HEK293 (cell line): ENCODE results near the gene LRRC51.

ENCODE experiments used
- CTCF ChIA-PET: fragments of 350-600 bp; formaldehyde crosslinking; extraction: SDS; loops from one replicate; lab custom pipeline; 2021; ENCODE audit warnings: antibody characterized with exemption; lab: Yijun Ruan, JAX
- POLR2A ChIA-PET: fragments of 300-600 bp; formaldehyde crosslinking; extraction: SDS; loops from one replicate; lab custom pipeline; 2020; ENCODE audit warnings: antibody characterized with exemption, inconsistent platforms; lab: Yijun Ruan, JAX
- H3K27ac ChIP-seq: fragments of 200-500 bp; sonication (Bioruptor generic); 2 replicates; pipeline ENCODE4 v1.5.1; 2014; ENCODE audit warnings: low read depth, low read length, control low read depth, inconsistent platforms; ENCODE audit errors: extremely low read depth
- H3K36me3 ChIP-seq, 2 experiments: fragments of 200-500 bp in 1 of 2; sonication (Bioruptor generic) in 1 of 2; 1 replicate in 1 of 2; 2 replicates in 1 of 2; pipeline ENCODE4 v1.5.1; 2014 to 2017; ENCODE audit warnings: inconsistent platforms in 2 of 2, low read length in 2 of 2; ENCODE audit not compliant: control insufficient read depth in 2 of 2, insufficient read depth in 1 of 2
- H3K4me1 ChIP-seq: fragments of 200-500 bp; sonication (Bioruptor generic); 2 replicates; pipeline ENCODE4 v1.5.1; 2014; ENCODE audit warnings: mild to moderate bottlenecking, low read length, inconsistent platforms; ENCODE audit not compliant: control insufficient read depth, insufficient read depth
- H3K4me3 ChIP-seq: 2 replicates; pipeline ENCODE4 v1.5.1; 2011; ENCODE audit warnings: low read depth, mild to moderate bottlenecking, control low read depth, low read length, moderate library complexity
- H3K9me3 ChIP-seq: fragments of 200-500 bp; sonication (Bioruptor generic); 2 replicates; pipeline ENCODE4 v1.5.1; 2014; ENCODE audit warnings: low read depth, low read length, inconsistent platforms; ENCODE audit not compliant: control insufficient read depth, insufficient read depth
- EGR2 ChIP-seq: fragments of 450-650 bp; formaldehyde crosslinking; IDR thresholded peaks from 2 replicates; pipeline ENCODE4 v1.5.1; 2016; ENCODE audit warnings: low read depth, missing biosample characterization, missing genetic modification characterization
- HIC1 ChIP-seq: fragments of 450-650 bp; formaldehyde crosslinking; IDR thresholded peaks from 2 replicates; pipeline ENCODE4 v1.5.1; 2016; ENCODE audit warnings: missing biosample characterization, missing genetic modification characterization
- KLF8 ChIP-seq: fragments of 450-650 bp; formaldehyde crosslinking; IDR thresholded peaks from 2 replicates; pipeline ENCODE4 v1.5.1; 2016; ENCODE audit warnings: missing biosample characterization, missing genetic modification characterization
- PRDM10 ChIP-seq: fragments of 450-650 bp; formaldehyde crosslinking; IDR thresholded peaks from 2 replicates; pipeline ENCODE4 v1.5.1; 2016; ENCODE audit warnings: missing biosample characterization, missing genetic modification characterization
- ZBTB6 ChIP-seq: fragments of 450-650 bp; formaldehyde crosslinking; IDR thresholded peaks from 2 replicates; pipeline ENCODE4 v1.5.1; 2017; ENCODE audit warnings: missing biosample characterization, missing genetic modification characterization
- ZBTB7A ChIP-seq: fragments of 450-650 bp; formaldehyde crosslinking; IDR thresholded peaks from 2 replicates; pipeline ENCODE4 v1.5.1; 2016; ENCODE audit warnings: low read depth, missing biosample characterization, missing genetic modification characterization
- ZFHX2 ChIP-seq: fragments of 450-650 bp; formaldehyde crosslinking; conservative IDR thresholded peaks from 2 replicates; pipeline ENCODE4 v1.5.1; 2016; ENCODE audit warnings: missing biosample characterization, missing genetic modification characterization
- ZNF16 ChIP-seq: fragments of 450-650 bp; formaldehyde crosslinking; IDR thresholded peaks from 2 replicates; pipeline ENCODE4 v1.5.1; 2016; ENCODE audit warnings: low read depth, missing biosample characterization, missing genetic modification characterization
- ZNF169 ChIP-seq: fragments of 450-650 bp; formaldehyde crosslinking; IDR thresholded peaks from 2 replicates; pipeline ENCODE4 v1.5.1; 2016; ENCODE audit warnings: missing biosample characterization, missing genetic modification characterization
- ZNF175 ChIP-seq: fragments of 450-650 bp; formaldehyde crosslinking; IDR thresholded peaks from 2 replicates; pipeline ENCODE4 v1.5.1; 2016; ENCODE audit warnings: missing biosample characterization, missing genetic modification characterization
- ZNF214 ChIP-seq: fragments of 450-650 bp; formaldehyde crosslinking; IDR thresholded peaks from 2 replicates; pipeline ENCODE4 v1.5.1; 2017; ENCODE audit warnings: missing biosample characterization, mild to moderate bottlenecking, missing genetic modification characterization, borderline replicate concordance
- ZNF280C ChIP-seq: fragments of 450-650 bp; formaldehyde crosslinking; IDR thresholded peaks from 2 replicates; pipeline ENCODE4 v1.5.1; 2016; ENCODE audit warnings: missing biosample characterization, missing genetic modification characterization
- ZNF324 ChIP-seq: fragments of 450-650 bp; formaldehyde crosslinking; IDR thresholded peaks from 2 replicates; pipeline ENCODE4 v1.5.1; 2016; ENCODE audit warnings: missing biosample characterization, missing genetic modification characterization
- ZNF416 ChIP-seq: fragments of 450-650 bp; formaldehyde crosslinking; IDR thresholded peaks from 2 replicates; pipeline ENCODE4 v1.5.1; 2016; ENCODE audit warnings: missing biosample characterization, missing genetic modification characterization
- ZNF544 ChIP-seq: fragments of 450-650 bp; formaldehyde crosslinking; IDR thresholded peaks from 2 replicates; pipeline ENCODE4 v1.5.0; 2017; ENCODE audit warnings: missing biosample characterization, missing genetic modification characterization
- ZNF600 ChIP-seq: fragments of 450-650 bp; formaldehyde crosslinking; IDR thresholded peaks from 2 replicates; pipeline ENCODE4 v1.5.1; 2016; ENCODE audit warnings: missing biosample characterization, missing genetic modification characterization
- ZNF624 ChIP-seq: fragments of 450-650 bp; formaldehyde crosslinking; IDR thresholded peaks from 2 replicates; pipeline ENCODE4 v1.5.1; 2017; ENCODE audit warnings: missing biosample characterization, missing genetic modification characterization
- ZNF747 ChIP-seq: fragments of 450-650 bp; formaldehyde crosslinking; IDR thresholded peaks from 2 replicates; pipeline ENCODE4 v1.5.1; 2016; ENCODE audit warnings: missing biosample characterization, missing genetic modification characterization
- ZNF791 ChIP-seq: fragments of 450-650 bp; formaldehyde crosslinking; IDR thresholded peaks from 2 replicates; pipeline ENCODE4 v1.5.1; 2016; ENCODE audit warnings: missing biosample characterization, missing genetic modification characterization

LRRC51 gene

GRCh38 chr11:72069200-72069599 is 11.4 kb upstream of the LRRC51 start:
- ChIA-PET CTCF (interaction anchor here (3.5 kb wide), 1 partner anchor 44 kb away, joined by 17 read pairs; no protein-coding TSS in a partner anchor), POLR2A (no interaction called here)
- H3K27ac ChIP-seq: no peak overlapping the region
- H3K9me3 ChIP-seq: no peaks in the 10 kb centered on the region
- TF ChIP-seq ZNF280C (tag by site-specific recombination) (no peak), EGR2 (tag by site-specific recombination) (peak; percentile 45; the same call in 1 of the 2 replicates), KLF8 (tag by site-specific recombination) (no peak), ZNF544 (tag by site-specific recombination) (no peak)
- H3K4me1 ChIP-seq: peaks cover 2% of the 10 kb centered on the region; the same call in 1 of the 2 replicates
- no peak overlapping the region for H3K4me3 ChIP-seq
- peaks cover 6 to 33% of the 10 kb centered on the region in 2 experiments; a peak in 2 of 3 replicates for H3K36me3 ChIP-seq

- H3K4me3 ChIP-seq: no peak overlapping the region
Observed at GRCh38 chr11:72069787-72070251, 10.8 kb upstream of the LRRC51 start.

GRCh38 chr11:72070491-72070890 is 10.2 kb upstream of the LRRC51 start:
- H3K27ac ChIP-seq: no peak overlapping the region
- POLR2A ChIA-PET: interaction anchor here (1.3 kb wide), 1 partner anchor 8 kb away, joined by 3 read pairs; no protein-coding TSS in a partner anchor

More at GRCh38 chr11:72069787-72070251, 10.8 kb upstream of the LRRC51 start:
- POLR2A ChIA-PET: interaction anchor here (0.6 to 1.3 kb wide), 2 partner anchors 9 to 38 kb away, joined by 3 read pairs; no protein-coding TSS in a partner anchor
- no peaks in the 10 kb centered on the region for H3K9me3 ChIP-seq
- TF ChIP-seq EGR2 (tag by site-specific recombination) (0 out of 2 replicates have a peak, but pooled peaks have one; percentile 8), PRDM10 (tag by site-specific recombination) (peak; percentile 64), ZNF324 (no peak), ZFHX2 (tag by site-specific recombination) (peak; percentile 32), ZNF600 (tag by site-specific recombination) (peak; percentile 44), ZNF175 (tag by site-specific recombination) (no peak)
- TF ChIP-seq, all 188 proteins: peak for 4
- H3K4me1 ChIP-seq: peaks cover 2% of the 10 kb centered on the region; the same call in 1 of the 2 replicates
- CTCF ChIA-PET: no interaction called here
- peaks cover 6 to 33% of the 10 kb centered on the region in 2 experiments; a peak in 2 of 3 replicates for H3K36me3 ChIP-seq
- H3K27ac ChIP-seq: no peak overlapping the region

More at GRCh38 chr11:72070491-72070890, 10.2 kb upstream of the LRRC51 start:
- peaks cover 2% of the 10 kb centered on the region; the same call in 1 of the 2 replicates for H3K4me1 ChIP-seq
- no peak for TF ChIP-seq ZBTB6
- no peak for TF ChIP-seq ZBTB7A (tag by site-specific recombination)
- no peak for TF ChIP-seq ZNF416 (tag by site-specific recombination)
- TF ChIP-seq HIC1 (tag by site-specific recombination): no peak
- no peak for TF ChIP-seq ZNF791 (tag by site-specific recombination)
- no peak for TF ChIP-seq ZNF747
- no peak for TF ChIP-seq ZNF169 (tag by site-specific recombination)
- no peak for TF ChIP-seq ZNF214 (tag by site-specific recombination)
- no peak for TF ChIP-seq ZNF16 (tag by site-specific recombination)
- no peak for TF ChIP-seq ZNF624 (tag by site-specific recombination)
- TF ChIP-seq, all 188 proteins: peak for 0
- no peak overlapping the region for H3K4me3 ChIP-seq
- no peaks in the 10 kb centered on the region for H3K9me3 ChIP-seq
- CTCF ChIA-PET: no interaction called here
- peaks cover 6 to 33% of the 10 kb centered on the region in 2 experiments; a peak in 2 of 3 replicates for H3K36me3 ChIP-seq
